GM18499 (cell line): ENCODE results near the gene GPX1.

ENCODE experiments used
- ATAC-seq: cut with Tn5 transposase; IDR thresholded peaks from one replicate; pipeline ENCODE4 v1.9.1; 2021; ENCODE audit warnings: moderate number of reproducible peaks; ENCODE audit not compliant: insufficient read depth, unreplicated experiment

The GPX1 gene

GRCh38 chr3:49316696-49317457 is 41.3 kb downstream of the GPX1 start:
- ATAC-seq = no peak

GRCh38 chr3:49313896-49314688 is 44.1 kb downstream of the GPX1 start:
- no peak for ATAC-seq

DNA sequence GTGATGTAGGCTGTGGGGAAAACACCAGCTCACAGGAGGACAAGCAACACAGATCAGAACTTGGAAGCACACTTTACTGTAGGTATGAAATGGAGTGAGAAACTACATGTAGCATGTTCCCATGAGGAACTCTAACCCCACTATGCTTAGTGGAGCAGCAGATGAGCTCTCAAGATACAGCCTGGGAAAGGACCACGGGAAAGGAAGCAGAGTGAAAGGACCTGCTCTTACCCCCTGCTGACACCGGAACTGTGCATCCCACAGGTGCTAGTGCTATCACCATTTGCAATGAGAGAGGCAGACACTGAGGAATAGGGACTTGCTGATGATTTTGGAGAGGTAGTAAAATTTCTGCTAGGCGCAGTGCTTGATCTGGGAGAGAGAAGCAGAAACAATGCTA is 46.9 kb downstream of the GPX1 start:
- ATAC-seq = no peak

DNA sequence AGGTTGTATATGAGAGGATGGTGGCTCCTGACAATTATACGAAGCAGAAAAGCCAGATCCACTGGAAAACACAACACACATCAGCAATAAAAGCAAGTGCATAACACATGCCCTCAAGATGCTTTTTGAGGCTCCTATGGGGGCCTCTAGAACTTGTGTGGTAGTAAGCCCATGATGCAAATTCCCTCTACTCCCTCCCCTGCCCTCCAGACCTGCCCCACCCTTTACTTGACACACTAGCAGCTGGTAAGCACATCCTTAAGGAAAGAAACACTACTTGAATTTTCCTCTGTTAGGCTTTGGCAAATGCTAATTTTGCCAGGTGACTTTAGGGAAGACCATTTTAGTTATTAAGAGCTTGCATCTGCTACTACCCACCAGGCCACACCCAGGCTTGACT is 47.5 kb downstream of the GPX1 start:
- ATAC-seq = no peak
